NCI-H345 treated with DMSO at 0.1 percent for 48 hours (cell line): ENCODE measurements around the gene FDX1.
"Not testable (repeated sequence)": the region's sequence is repeated elsewhere in the genome, so short reads cannot be mapped to it uniquely, and the experiment has no call there.

Experiments used
- DNase-seq: peaks from one replicate; lab custom pipeline; 2025; ENCODE audit not compliant: unreplicated experiment; lab: John Stamatoyannopoulos, UW

Gene FDX1, protein sequence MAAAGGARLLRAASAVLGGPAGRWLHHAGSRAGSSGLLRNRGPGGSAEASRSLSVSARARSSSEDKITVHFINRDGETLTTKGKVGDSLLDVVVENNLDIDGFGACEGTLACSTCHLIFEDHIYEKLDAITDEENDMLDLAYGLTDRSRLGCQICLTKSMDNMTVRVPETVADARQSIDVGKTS

DNA sequence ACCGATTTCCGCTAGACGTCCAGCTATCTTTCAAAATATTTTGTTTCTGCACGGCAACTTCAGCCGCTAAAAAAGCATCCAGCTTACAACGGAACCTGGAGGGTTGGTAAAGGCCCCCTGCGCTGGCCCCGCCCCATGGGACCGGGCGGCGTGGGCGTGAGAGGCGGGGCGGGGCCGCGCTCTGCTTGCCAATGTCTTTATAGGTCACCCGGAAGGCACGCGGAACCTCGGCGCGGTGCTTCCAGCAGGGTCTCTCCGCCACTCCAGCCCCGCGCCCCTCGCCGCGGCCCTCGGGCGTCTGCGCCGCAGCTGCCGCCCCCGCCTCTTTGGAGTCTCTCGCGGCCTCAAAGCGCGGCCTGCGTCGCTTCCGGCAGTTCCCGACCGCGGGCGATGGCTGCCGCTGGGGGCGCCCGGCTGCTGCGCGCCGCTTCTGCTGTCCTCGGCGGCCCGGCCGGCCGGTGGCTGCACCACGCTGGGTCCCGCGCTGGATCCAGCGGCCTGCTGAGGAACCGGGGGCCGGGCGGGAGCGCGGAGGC, at the start of gene FDX1:
FDX1 (plus strand) TSS at position 218 of the 536 bp plus-strand sequence; CDS start at position 391, 173 bp downstream.
- DNase-seq, result peak; percentile 71

DNA sequence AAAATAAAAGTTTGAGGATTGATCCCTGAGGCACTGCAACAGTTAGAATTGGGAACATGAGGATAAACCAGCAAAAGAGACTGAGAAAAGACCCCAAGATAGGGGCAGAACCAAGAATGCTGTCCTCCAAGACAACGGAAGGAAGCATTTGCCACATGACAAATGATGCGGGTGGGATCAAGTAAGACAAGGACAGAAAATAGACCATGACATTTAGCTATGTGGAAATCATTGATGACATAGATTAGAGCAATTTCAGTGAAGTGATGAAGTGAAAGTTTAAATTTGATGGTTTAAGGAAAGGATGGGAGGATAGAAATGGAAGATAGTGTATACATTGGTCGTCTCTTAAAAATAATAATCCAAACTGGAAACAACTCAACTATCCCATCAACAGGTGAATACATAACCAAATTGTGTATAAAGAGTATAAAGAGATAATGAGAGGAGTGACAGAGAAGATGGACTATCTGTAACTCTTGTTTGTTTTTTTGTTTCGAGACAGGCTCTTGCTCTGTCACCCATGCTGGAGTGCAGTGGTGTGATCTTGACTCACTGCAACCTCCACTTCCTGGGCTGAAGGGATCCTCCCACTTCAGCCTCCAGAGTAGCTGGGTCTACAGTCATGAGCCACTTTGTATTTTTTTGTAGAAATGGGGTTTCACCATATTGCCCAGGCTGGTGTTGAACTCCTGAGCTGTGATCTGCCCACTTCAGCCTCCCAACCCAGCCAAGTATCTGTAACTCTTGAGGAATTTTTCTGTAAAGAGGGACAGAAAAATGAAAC, 48.7 kb upstream of the FDX1 start:
- DNase-seq, result no peak

DNA sequence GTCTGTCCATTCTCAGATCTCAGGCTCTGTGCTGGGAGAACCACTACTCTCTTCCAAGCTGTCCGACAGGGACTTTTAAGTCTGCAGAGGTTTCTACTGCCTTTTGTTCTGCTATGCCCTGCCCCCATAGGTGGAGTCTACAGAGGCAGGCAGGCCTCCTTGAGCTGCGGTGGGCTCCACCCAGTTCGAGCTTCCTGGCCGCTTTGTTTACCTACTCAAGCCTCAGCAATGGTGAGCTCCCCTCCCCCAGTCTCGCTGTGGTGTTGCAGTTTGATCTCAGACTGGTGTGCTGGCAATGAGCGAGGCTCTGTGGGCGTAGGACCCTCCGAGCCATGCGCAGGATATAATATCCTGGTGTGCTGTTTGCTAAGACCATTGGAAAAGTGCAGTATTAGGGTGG, 41.5 kb upstream of the FDX1 start:
- not testable (repeated sequence) for DNase-seq

DNA sequence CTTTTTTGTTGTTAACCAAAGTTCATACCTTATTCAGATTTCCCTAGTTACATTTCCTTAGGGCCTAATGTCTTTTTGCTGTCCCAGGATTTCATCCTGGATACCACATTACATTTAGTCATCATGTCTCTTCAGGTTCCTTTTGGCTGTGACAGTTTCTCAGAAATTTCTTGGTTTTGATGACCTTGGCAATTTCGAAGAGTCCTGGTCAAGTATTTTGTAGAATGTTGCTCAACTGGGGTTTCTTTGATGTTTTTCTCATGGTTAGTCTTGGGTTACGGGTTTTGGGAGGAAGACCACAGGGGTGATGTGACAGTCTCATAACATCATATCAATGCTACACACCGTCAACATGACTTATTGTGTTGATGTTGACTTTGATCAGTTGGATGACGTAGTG, 39.8 kb upstream of the FDX1 start:
- DNase-seq, result no peak

DNA sequence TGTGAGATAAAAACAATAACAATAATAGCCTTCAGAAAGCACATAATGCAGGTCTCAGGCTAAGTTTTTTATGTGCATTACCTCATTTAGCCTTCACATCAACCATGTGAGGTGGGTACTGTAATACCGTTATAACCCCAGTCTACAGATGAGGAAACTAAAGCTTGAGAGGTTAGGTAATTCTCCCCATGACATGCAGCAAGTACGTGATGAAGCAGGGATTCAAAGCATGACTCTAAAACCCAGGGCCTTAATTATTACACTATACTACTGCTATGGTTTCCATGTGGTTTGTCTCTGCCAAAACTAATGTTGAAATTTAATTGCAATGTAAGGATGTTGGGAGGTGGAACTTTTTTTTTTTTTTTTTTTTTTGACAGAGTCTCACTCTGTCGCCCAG, 37.7 kb upstream of the FDX1 start:
- no peak for DNase-seq

DNA sequence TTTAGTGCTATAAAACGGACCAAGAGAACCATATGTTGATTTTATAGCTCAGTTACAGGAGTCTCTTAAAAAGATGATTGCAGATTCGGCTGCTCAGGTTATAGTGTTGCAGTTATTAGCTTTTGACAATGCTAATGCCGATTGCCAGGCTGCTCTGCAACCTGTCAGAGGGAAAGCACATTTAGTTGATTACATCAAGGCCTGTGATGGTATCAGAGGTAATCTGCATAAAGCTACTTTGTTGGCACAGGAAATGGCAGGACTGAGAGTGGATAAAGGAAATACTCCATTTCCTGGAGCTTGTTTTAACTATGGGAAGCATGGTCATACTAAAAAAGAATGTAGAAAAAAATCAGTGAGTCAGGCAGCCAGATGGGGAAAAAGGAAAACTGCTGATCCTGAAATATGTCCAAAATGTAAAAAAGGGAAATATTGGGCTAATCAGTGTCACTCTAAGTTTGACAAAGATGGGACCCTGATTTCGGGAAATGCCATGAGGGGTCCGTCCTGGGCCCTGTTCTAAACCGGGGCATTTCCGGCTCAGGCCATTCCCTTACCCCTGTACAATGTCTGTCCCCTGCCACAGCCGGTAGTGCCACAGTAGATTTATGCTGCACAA, 32.0 kb upstream of the FDX1 start:
- DNase-seq, result not testable (repeated sequence)

DNA sequence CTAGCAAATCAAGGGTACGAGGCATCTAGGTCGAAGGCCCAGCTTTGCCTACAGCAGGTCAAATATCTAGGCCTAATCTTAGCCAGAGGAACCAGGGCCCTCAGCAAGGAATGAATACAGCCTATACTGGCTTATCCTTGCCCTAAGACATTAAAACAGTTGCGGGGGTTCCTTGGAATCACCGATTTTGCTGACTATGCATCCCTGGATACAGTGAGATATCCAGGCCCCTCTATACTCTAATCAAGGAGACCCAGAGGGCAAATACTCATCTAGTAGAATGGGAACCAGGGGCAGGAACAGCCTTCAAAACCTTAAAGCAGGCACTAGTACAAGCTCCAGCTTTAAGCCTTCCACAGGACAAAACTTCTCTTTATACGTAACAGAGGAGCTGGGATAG, 26.2 kb upstream of the FDX1 start:
- DNase-seq, result not testable (repeated sequence)

DNA sequence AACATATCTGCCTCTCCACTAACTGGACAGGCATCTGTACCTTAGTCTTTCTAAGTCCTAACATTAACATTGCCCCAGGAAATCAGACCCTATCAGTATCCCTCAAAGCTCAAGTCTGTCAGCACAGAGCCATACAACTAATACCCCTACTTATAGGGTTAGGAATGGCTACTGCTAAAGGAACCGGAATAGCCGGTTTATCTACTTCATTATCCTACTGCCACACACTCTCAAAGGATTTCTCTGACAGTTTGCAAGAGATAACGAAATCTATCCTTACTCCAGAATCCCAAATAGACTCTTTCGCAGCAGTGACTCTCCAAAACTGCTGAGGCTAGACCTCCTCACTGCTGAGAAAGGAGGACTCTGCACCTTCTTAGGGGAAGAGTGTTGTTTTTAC, 24.1 kb upstream of the FDX1 start:
- not testable (repeated sequence) for DNase-seq

- no peak for DNase-seq
Observed at GRCh38 chr11:110407315-110407714, 22.4 kb upstream of the FDX1 start.

DNA sequence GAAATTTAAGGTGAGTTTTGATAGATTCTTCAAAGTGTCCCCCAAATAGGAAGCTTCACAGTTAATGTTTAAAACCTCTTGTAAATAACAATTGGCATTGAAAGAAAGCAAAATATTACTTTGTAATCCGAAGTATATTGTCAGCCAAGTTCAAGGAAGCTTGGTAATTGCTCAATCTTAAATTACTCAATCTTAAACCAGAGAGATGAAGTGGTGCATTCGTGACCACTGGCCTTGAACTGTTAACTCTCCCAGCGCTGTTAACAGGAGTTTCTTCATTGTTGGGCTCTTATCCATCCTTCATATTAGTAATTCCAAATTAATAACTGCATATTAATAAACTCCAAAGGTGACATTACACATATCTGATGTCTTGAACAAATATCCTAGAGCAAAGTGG, 20.6 kb upstream of the FDX1 start:
- no peak for DNase-seq

- no peak for DNase-seq
Observed at GRCh38 chr11:110410651-110411050, 19.1 kb upstream of the FDX1 start.

GRCh38 chr11:110415081-110415480, 14.7 kb upstream of the FDX1 start:
- no peak for DNase-seq

DNA sequence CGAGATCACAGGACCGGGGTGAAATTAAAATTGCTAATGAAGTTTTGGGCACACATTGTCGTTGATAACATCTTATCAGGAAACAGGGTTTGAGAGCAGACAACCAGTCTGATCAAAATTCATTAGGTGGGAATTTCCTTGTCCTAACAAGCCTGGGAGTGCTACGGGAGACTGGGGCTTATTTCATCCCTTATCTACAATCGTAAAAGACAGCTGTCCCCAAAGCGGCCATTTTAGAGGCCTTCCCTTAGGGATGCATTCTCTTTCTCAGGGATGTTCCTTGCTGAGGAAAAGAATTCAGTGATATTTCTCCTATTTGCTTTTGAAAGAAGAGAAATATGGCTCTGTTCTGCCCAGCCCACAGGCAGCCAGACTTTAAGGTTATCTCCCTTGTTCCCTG, 8.1 kb upstream of the FDX1 start:
- DNase-seq, result not testable (repeated sequence)

GRCh38 chr11:110422306-110422905, 7.3 kb upstream of the FDX1 start:
- no peak for DNase-seq

GRCh38 chr11:110424775-110425444, 4.8 kb upstream of the FDX1 start:
- DNase-seq, result no peak

- DNase-seq, result no peak
Observed at GRCh38 chr11:110425751-110426545, 3.8 kb upstream of the FDX1 start.

DNA sequence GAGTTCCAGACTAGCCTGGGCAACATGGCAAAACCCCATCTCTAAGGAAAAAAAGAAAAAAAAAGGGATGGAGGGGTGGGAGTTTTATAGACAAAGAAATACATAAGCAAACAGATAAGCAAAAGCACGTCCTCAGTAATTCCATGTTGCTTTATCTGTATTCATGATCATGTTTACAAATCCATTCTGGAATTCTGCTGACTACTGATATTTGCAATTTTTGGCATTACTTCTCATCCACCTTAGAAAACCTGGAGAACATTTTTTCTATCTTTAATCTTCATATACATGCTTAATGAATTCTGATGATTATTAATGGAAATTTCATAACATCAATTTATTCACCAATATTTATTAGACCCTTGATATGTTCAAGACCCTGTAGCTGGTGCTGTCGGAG, 1.7 kb upstream of the FDX1 start:
- DNase-seq, result no peak

- no peak for DNase-seq
Observed at GRCh38 chr11:110428956-110429730, 605 bp upstream of the FDX1 start.

GRCh38 chr11:110430267-110431050, 711 bp downstream of the FDX1 start:
- no peak for DNase-seq
